GM23248 (cell line): ENCODE results near the gene SCML2.

ENCODE experiments used
- EZH2 ChIP-seq: fragments of 200-600 bp; sonication (generic); IDR thresholded peaks from 2 replicates; pipeline ENCODE4 v1.6.1; 2018; ENCODE audit warnings: antibody characterized with exemption, mild to moderate bottlenecking; ENCODE audit not compliant: insufficient read depth, poor library complexity, severe bottlenecking
- EZH2phosphoT487 ChIP-seq: fragments of 200-600 bp; sonication (generic); IDR thresholded peaks from 2 replicates; pipeline ENCODE4 v1.6.1; 2018; ENCODE audit warnings: antibody characterized with exemption, moderate library complexity, mild to moderate bottlenecking, low read depth; ENCODE audit not compliant: insufficient read depth

GRCh38 chrX:18206657-18207056, 147.8 kb downstream of the SCML2 start:
- TF ChIP-seq EZH2phosphoT487 (no peak), EZH2 (no peak)
